DOHH2 (cell line): ENCODE data around the gene HMG20A.

Experiments used
- H3F3A ChIP-seq: fragments of 200-600 bp; sonication (generic), shearing (Covaris generic); 2 replicates; pipeline ENCODE4 v1.6.0; 2016; ENCODE audit warnings: antibody characterized with exemption, mild to moderate bottlenecking; ENCODE audit not compliant: control insufficient read depth, insufficient read depth
- H3K27ac ChIP-seq: fragments of 200-600 bp; sonication (generic); 2 replicates; pipeline ENCODE4 v1.5.1; 2014; ENCODE audit warnings: low read depth, mild to moderate bottlenecking, low read length, moderate library complexity
- H3K27me3 ChIP-seq: fragments of 200-600 bp; sonication (generic); 2 replicates; pipeline ENCODE4 v1.6.1; 2014; ENCODE audit warnings: mild to moderate bottlenecking, low read length, mixed read lengths; ENCODE audit not compliant: control insufficient read depth
- H3K36me3 ChIP-seq: fragments of 200-600 bp; sonication (generic); 2 replicates; pipeline ENCODE4 v1.6.1; 2014; ENCODE audit warnings: mild to moderate bottlenecking, low read length, moderate library complexity, mixed read lengths; ENCODE audit not compliant: control insufficient read depth
- H3K4me1 ChIP-seq: fragments of 200-600 bp; sonication (generic); 2 replicates; pipeline ENCODE4 v1.6.1; 2014; ENCODE audit warnings: mild to moderate bottlenecking, low read length, mixed read lengths; ENCODE audit not compliant: control insufficient read depth
- H3K4me2 ChIP-seq: fragments of 200-600 bp; sonication (generic); 2 replicates; pipeline ENCODE4 v1.6.0; 2014; ENCODE audit warnings: mild to moderate bottlenecking, low read length, moderate library complexity
- H3K4me3 ChIP-seq: fragments of 200-600 bp; sonication (generic); 2 replicates; pipeline ENCODE4 v1.5.1; 2014; ENCODE audit warnings: mild to moderate bottlenecking, low read length, mixed read lengths
- H3K79me2 ChIP-seq: fragments of 200-600 bp; sonication (generic); 2 replicates; pipeline ENCODE4 v1.6.1; 2014; ENCODE audit warnings: mild to moderate bottlenecking, low read length, mixed read lengths; ENCODE audit not compliant: control insufficient read depth
- H3K9me2 ChIP-seq: fragments of 200-600 bp; sonication (generic); replicated peaks from 2 replicates; pipeline ENCODE4 v1.6.1; 2014; ENCODE audit warnings: mild to moderate bottlenecking, low read length, mixed read lengths; ENCODE audit not compliant: control insufficient read depth
- H3K9me3 ChIP-seq: fragments of 200-600 bp; sonication (generic); 2 replicates; pipeline ENCODE4 v1.6.1; 2014; ENCODE audit warnings: antibody characterized with exemption, low read length, mixed read lengths; ENCODE audit not compliant: control insufficient read depth, insufficient read depth
- H4K20me1 ChIP-seq: fragments of 200-600 bp; sonication (generic); 2 replicates; pipeline ENCODE4 v1.6.0; 2014; ENCODE audit warnings: low read depth, mild to moderate bottlenecking, antibody characterized with exemption, low read length, moderate library complexity; ENCODE audit not compliant: control insufficient read depth, insufficient read depth
- EZH2phosphoT487 ChIP-seq: fragments of 200-600 bp; sonication (generic); IDR thresholded peaks from 2 replicates; pipeline ENCODE4 v1.6.1; 2017; ENCODE audit warnings: borderline replicate concordance, mild to moderate bottlenecking, antibody characterized with exemption, low read length, moderate library complexity, mixed read lengths
- TF ChIP-seq, protein P1 (sequence below): fragments of 200-600 bp; sonication (generic); IDR thresholded peaks from one replicate; pipeline ENCODE4 v1.5.1; 2014; ENCODE audit warnings: antibody characterized with exemption, mild to moderate bottlenecking, low read depth, low read length; ENCODE audit not compliant: poor library complexity, severe bottlenecking

HMG20A gene

DNA sequence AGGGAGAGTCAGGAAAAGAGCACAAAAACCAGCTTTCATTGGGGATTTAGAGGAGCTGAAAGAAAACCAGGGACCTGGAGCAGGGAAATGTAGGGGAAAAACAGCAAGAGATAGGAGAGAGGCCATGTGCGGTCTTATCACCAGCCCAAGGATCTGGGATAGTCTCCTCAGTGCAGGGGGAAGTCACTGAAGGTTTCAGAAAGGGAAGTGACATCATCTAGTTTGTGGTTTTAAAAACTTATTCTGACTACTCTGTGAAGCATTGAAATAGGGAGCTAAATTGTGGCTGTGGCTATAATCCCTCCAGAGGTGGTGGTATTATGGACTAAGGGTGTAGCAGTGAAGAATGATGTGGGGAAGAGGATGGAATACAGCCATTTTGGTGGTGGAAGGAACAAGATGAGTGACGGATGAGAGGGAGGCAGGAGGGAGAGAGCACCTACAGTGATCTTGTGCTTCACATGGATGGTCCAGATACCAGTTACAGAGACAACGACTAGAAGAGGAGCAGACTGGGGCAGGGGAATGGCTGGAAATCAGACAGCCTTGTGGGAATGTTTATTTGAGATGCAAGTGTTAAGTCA lies 72.7 kb downstream of the HMG20A start:
- peak overlapping the region; percentile 62 for H3K4me2 ChIP-seq
- H3K27ac ChIP-seq: no peak overlapping the region
- H3K4me3 ChIP-seq: peak overlapping the region; percentile 31
- H3F3A ChIP-seq: peaks cover 5% of the 10 kb centered on the region; the same call in 1 of the 2 replicates
- H3K79me2 ChIP-seq: no peaks in the 10 kb centered on the region
- H3K27me3 ChIP-seq: no peaks in the 10 kb centered on the region
- no peaks in the 10 kb centered on the region for H3K9me3 ChIP-seq
- TF ChIP-seq, protein P1, sequence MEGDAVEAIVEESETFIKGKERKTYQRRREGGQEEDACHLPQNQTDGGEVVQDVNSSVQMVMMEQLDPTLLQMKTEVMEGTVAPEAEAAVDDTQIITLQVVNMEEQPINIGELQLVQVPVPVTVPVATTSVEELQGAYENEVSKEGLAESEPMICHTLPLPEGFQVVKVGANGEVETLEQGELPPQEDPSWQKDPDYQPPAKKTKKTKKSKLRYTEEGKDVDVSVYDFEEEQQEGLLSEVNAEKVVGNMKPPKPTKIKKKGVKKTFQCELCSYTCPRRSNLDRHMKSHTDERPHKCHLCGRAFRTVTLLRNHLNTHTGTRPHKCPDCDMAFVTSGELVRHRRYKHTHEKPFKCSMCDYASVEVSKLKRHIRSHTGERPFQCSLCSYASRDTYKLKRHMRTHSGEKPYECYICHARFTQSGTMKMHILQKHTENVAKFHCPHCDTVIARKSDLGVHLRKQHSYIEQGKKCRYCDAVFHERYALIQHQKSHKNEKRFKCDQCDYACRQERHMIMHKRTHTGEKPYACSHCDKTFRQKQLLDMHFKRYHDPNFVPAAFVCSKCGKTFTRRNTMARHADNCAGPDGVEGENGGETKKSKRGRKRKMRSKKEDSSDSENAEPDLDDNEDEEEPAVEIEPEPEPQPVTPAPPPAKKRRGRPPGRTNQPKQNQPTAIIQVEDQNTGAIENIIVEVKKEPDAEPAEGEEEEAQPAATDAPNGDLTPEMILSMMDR: no peak
- no peak for TF ChIP-seq EZH2phosphoT487
- H3K36me3 ChIP-seq: no peaks in the 10 kb centered on the region
- no peaks in the 10 kb centered on the region for H4K20me1 ChIP-seq
- H3K9me2 ChIP-seq: no peaks in the 10 kb centered on the region
- H3K4me1 ChIP-seq: peaks cover 13% of the 10 kb centered on the region

DNA sequence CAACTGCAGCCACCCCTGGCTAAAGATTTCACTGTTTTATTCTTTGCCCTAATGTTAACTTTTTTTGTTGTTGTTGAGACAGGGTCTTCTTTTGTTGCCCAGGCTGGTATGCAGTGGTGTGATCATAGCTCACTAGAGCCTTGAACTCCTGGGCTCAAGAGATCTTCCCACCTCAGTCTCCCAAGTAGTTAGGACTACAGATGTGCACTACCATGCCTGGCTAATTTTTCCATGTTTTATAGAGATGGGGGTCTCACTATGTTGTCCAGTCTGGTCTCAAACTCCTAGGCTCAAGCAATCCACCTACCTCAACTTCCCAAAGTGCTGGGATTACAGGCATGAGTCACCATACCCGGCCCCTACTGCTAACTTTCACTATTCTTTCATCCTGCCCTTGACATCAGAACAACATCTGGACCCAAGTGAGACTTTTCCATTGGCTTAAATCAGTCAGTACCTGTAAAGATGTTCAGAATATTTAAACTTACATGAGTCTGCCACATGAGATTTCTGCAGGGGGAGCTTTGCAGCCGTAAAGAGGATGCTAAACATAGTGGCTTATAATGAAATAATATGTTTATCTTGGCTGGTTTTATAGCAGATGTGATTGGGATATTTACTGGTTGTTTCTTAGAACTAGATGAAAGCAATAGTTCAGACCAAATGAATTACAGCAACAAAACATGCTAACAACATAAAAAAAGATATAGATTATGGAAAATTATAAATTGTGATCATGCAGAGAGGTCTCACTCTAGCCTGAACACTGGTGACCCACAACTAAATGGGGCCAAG lies 73.6 kb downstream of the HMG20A start:
- Histone ChIP-seq H3K79me2 (no peaks in the 10 kb centered on the region), H3F3A (peaks cover 5% of the 10 kb centered on the region; the same call in 1 of the 2 replicates), H3K4me1 (peaks cover 13% of the 10 kb centered on the region), H3K9me2 (no peaks in the 10 kb centered on the region), H3K4me2 (no peak overlapping the region), H3K36me3 (no peaks in the 10 kb centered on the region), H3K4me3 (no peak overlapping the region), H3K27ac (no peak overlapping the region), H3K27me3 (no peaks in the 10 kb centered on the region), H4K20me1 (no peaks in the 10 kb centered on the region), H3K9me3 (no peaks in the 10 kb centered on the region)
- no peak for TF ChIP-seq EZH2phosphoT487
- TF ChIP-seq, protein P1: no peak

DNA sequence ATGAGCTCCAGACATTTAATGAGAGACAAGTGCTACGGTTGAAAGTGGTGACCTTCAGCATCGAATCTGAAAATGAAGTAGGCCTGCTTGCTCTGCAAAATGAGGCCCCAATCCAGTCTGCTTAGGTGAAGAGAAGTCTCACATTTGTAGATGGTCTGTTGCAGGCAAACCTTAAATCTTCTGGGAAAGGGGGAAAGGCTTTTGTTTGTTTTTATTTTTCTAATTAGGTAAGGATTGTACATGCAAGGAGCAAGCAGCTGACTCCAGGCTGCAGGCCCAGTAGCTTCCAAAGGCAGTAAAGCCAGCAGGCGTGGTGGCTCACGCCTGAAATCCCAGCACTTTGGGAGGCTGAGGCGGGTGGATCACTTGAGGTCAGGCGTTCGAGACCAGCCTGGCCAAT lies 74.3 kb downstream of the HMG20A start:
- TF ChIP-seq, protein P1: no peak
- no peak for TF ChIP-seq EZH2phosphoT487
- H3K9me3 ChIP-seq: no peaks in the 10 kb centered on the region
- H3K4me1 ChIP-seq: peaks cover 13% of the 10 kb centered on the region
- H3K9me2 ChIP-seq: no peaks in the 10 kb centered on the region
- H3K79me2 ChIP-seq: no peaks in the 10 kb centered on the region
- H3K36me3 ChIP-seq: no peaks in the 10 kb centered on the region
- no peaks in the 10 kb centered on the region for H3K27me3 ChIP-seq
- H3K27ac ChIP-seq: no peak overlapping the region
- no peak overlapping the region for H3K4me2 ChIP-seq
- no peak overlapping the region for H3K4me3 ChIP-seq
- H4K20me1 ChIP-seq: no peaks in the 10 kb centered on the region
- H3F3A ChIP-seq: peaks cover 5% of the 10 kb centered on the region; the same call in 1 of the 2 replicates
